Keratinocyte (primary cell): ENCODE measurements around the gene DLG5. TPM values are rescaled to one million over a fixed set of nuclear protein-coding genes. Genes with fewer than 3 reads are reported as not detected.

Experiments
- DNase-seq: peaks from one replicate; pipeline ENCODE4 v3.0.0-alpha.2; 2011; ENCODE audit warnings: low read depth, missing footprints, low spot score
- FAIRE-seq: peaks from 2 replicates; lab custom pipeline; 2011; peaks lifted over from hg19 to GRCh38; lab: Jason Lieb, UNC
- H2AFZ ChIP-seq: 2 replicates; pipeline ENCODE4 v1.6.0; 2012; ENCODE audit warnings: low read length, control low read depth, inconsistent platforms; ENCODE audit not compliant: control insufficient read depth
- H3K27ac ChIP-seq: 2 replicates; pipeline ENCODE4 v1.5.1; 2011; ENCODE audit warnings: low read length; ENCODE audit not compliant: control insufficient read depth, insufficient read depth
- H3K27me3 ChIP-seq: 3 replicates; pipeline ENCODE4 v1.6.0; 2011; ENCODE audit warnings: low read length; ENCODE audit not compliant: control insufficient read depth, insufficient read depth; ENCODE audit errors: extremely low read depth
- H3K36me3 ChIP-seq, 2 experiments: 2 replicates in 1 of 2; 3 replicates in 1 of 2; pipeline ENCODE4 v1.5.1; 2011; ENCODE audit warnings: low read length in 2 of 2, mild to moderate bottlenecking in 1 of 2; ENCODE audit not compliant: control insufficient read depth in 2 of 2, insufficient read depth in 2 of 2; ENCODE audit errors: extremely low read depth in 1 of 2
- H3K4me1 ChIP-seq: 3 replicates; pipeline ENCODE4 v1.5.1; 2011; ENCODE audit warnings: low read length; ENCODE audit not compliant: control insufficient read depth, insufficient read depth; ENCODE audit errors: extremely low read depth
- H3K4me2 ChIP-seq: 3 replicates; pipeline ENCODE4 v1.6.0; 2011; ENCODE audit warnings: low read depth, low read length; ENCODE audit not compliant: control insufficient read depth, insufficient read depth; ENCODE audit errors: extremely low read depth
- H3K4me3 ChIP-seq, 3 experiments: fragments of 200-600 bp in 1 of 3; sonication (generic) in 1 of 3; 2 replicates in 2 of 3; 3 replicates in 1 of 3; pipeline ENCODE4 v1.5.1; 2011 to 2016; ENCODE audit warnings: low read length in 3 of 3, mild to moderate bottlenecking in 3 of 3, control low read depth in 2 of 3, inconsistent platforms in 1 of 3, low read depth in 1 of 3, mixed read lengths in 1 of 3, mixed run types in 1 of 3, moderate library complexity in 1 of 3; ENCODE audit not compliant: control insufficient read depth in 2 of 3, insufficient read depth in 2 of 3; ENCODE audit errors: extremely low read depth in 1 of 3
- H3K79me2 ChIP-seq: 2 replicates; pipeline ENCODE4 v1.6.0; 2012; ENCODE audit warnings: low read length; ENCODE audit not compliant: control insufficient read depth, insufficient read depth
- H3K9ac ChIP-seq: 3 replicates; pipeline ENCODE4 v1.6.0; 2011; ENCODE audit warnings: low read length; ENCODE audit not compliant: control insufficient read depth, insufficient read depth; ENCODE audit errors: extremely low read depth
- H3K9me1 ChIP-seq: 3 replicates; pipeline ENCODE4 v1.6.0; 2011; ENCODE audit warnings: low read length; ENCODE audit not compliant: control insufficient read depth, insufficient read depth; ENCODE audit errors: extremely low read depth
- H3K9me3 ChIP-seq: 2 replicates; pipeline ENCODE4 v1.5.1; 2012; ENCODE audit warnings: low read depth, low read length; ENCODE audit not compliant: control insufficient read depth
- H4K20me1 ChIP-seq: 3 replicates; pipeline ENCODE4 v1.6.0; 2011; ENCODE audit warnings: low read length; ENCODE audit not compliant: control insufficient read depth, insufficient read depth; ENCODE audit errors: extremely low read depth
- EZH2 ChIP-seq: IDR thresholded peaks from one replicate; pipeline ENCODE4 v1.6.1; 2012; ENCODE audit warnings: inconsistent platforms, mild to moderate bottlenecking, low read length, moderate library complexity
- dilution Hi-C: fragments of 300-500 bp; cut with MboI; formaldehyde crosslinking; loops from one replicate; pipeline ENCODE4 v1.7.0; 2020; ENCODE audit warnings: low sequenced_read_pairs; ENCODE audit not compliant: extremely low pct_ligation_motif_present
- polyA plus RNA-seq, 5 experiments: library from polyadenylated mRNA; depleted of rRNA in 3 of 5; stranded (reverse) in 3 of 5; stranded (forward) in 1 of 5; unstranded in 1 of 5; fragments of >200 nt; gene quantifications; 1 replicate in 1 of 5; 2 replicates in 3 of 5; 3 replicates in 1 of 5; pipeline versions ENCODE4 v1.2.1 to v1.2.3, GENCODE V29; 2011 to 2012; ENCODE audit warnings: missing spikeins in 2 of 5, low read depth in 1 of 5, low replicate concordance in 1 of 5
- TF ChIP-seq, protein P1 (sequence below), 3 experiments: IDR thresholded peaks in 1 of 3; conservative IDR thresholded peaks in 1 of 3; optimal IDR thresholded peaks in 1 of 3; 2 replicates in 2 of 3; 3 replicates in 1 of 3; pipeline versions ENCODE3 to v1.5.1; 2011; ENCODE audit warnings: low read length in 3 of 3, mild to moderate bottlenecking in 3 of 3, moderate library complexity in 2 of 3, control low read depth in 1 of 3, inconsistent platforms in 1 of 3; ENCODE audit not compliant: insufficient read depth in 2 of 3; ENCODE audit errors: extremely low read depth in 1 of 3

DLG5 gene
- polyA plus RNA-seq, 1 donor (not counting 4 experiments of a cell fraction or from before 2014, with no cell fraction given): 17.2 TPM

DNA sequence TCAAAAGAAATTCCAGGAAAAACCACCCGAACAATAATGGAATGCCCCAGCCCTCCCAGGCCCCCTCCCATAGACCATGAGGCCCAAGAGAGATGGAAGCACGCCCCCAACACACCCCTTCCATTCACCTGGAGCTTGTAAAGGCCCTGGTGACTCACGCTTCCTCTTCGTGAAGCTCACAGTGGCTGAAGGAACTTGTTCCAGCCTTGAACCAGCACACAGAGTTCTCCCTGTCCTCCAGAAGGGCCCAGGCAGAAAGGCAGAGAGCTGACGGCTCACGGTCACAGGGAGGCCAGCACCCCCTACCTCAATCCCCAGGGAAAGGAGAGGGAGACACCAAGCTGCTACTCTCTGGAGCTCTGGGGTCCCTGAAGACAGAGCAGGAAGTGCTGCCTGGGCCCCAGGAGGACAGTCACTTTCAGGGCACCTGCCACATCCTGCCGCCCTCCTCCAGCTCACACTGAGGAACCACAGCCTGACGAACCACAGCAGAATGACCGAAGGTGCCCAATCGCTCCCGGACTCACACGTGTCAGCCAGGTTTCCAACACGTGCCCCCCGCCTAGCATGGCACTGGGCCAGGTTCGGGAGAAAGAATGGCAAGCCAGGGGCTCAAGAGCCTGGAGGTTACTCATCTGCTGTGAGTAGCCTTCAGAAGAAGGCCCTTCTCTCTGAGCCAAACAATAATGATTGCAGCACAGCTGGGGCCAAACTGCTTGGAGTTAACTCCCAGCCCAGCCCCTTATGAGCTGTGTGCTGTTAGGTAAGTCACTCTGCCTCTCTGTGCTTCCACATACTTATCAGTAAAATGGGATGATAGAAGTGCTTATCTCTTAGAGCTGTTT is 52.8 kb downstream of the DLG5 start:
- H3K4me1 ChIP-seq: peaks cover 74% of the 10 kb centered on the region
- H4K20me1 ChIP-seq: no peaks in the 10 kb centered on the region
- no peaks in the 10 kb centered on the region for H3K9me3 ChIP-seq
- dilution Hi-C loops: no loop called here
- TF ChIP-seq, protein P1, sequence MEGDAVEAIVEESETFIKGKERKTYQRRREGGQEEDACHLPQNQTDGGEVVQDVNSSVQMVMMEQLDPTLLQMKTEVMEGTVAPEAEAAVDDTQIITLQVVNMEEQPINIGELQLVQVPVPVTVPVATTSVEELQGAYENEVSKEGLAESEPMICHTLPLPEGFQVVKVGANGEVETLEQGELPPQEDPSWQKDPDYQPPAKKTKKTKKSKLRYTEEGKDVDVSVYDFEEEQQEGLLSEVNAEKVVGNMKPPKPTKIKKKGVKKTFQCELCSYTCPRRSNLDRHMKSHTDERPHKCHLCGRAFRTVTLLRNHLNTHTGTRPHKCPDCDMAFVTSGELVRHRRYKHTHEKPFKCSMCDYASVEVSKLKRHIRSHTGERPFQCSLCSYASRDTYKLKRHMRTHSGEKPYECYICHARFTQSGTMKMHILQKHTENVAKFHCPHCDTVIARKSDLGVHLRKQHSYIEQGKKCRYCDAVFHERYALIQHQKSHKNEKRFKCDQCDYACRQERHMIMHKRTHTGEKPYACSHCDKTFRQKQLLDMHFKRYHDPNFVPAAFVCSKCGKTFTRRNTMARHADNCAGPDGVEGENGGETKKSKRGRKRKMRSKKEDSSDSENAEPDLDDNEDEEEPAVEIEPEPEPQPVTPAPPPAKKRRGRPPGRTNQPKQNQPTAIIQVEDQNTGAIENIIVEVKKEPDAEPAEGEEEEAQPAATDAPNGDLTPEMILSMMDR (optimal IDR thresholded peaks at IDR 0.05 in 1 of 3, IDR thresholded peaks at IDR 0.05 in 1 of 3, conservative IDR thresholded peaks at IDR 0.05 in 1 of 3; ENCODE audit: extremely low read depth in 1 of 3, insufficient read depth in 2 of 3, low read length in 3 of 3): no peak
- TF ChIP-seq EZH2: no peak
- peak; percentile 90 for DNase-seq
- peaks cover 4 to 7% of the 10 kb centered on the region in 2 experiments for H3K36me3 ChIP-seq
- peak; percentile 94 for FAIRE-seq
- H3K79me2 ChIP-seq: peaks cover 61% of the 10 kb centered on the region
- no peak overlapping the region for H2AFZ ChIP-seq
- peak overlapping the region; percentile 72 for H3K9ac ChIP-seq
- H3K4me3 ChIP-seq: peak overlapping the region in 1 of 3 experiments; percentile 19
- H3K4me2 ChIP-seq: peak overlapping the region; percentile 71
- H3K9me1 ChIP-seq: no peaks in the 10 kb centered on the region
- no peaks in the 10 kb centered on the region for H3K27me3 ChIP-seq
- peak overlapping the region; percentile 90 for H3K27ac ChIP-seq

- Histone ChIP-seq H3K4me3 (peak overlapping the region in 1 of 3 experiments; percentile 3), H3K36me3 (peaks cover 3 to 10% of the 10 kb centered on the region in 2 experiments), H3K4me2 (peak overlapping the region; percentile 71), H3K79me2 (peaks cover 59% of the 10 kb centered on the region), H4K20me1 (no peaks in the 10 kb centered on the region), H3K27ac (peak overlapping the region; percentile 90), H2AFZ (no peak overlapping the region), H3K4me1 (peaks cover 74% of the 10 kb centered on the region), H3K9me1 (no peaks in the 10 kb centered on the region), H3K27me3 (no peaks in the 10 kb centered on the region), H3K9ac (peak overlapping the region; percentile 72), H3K9me3 (no peaks in the 10 kb centered on the region)
- dilution Hi-C loops: no loop called here
- FAIRE-seq (no peak), DNase-seq (no peak)
- TF ChIP-seq, protein P1 (optimal IDR thresholded peaks at IDR 0.05 in 1 of 3, IDR thresholded peaks at IDR 0.05 in 1 of 3, conservative IDR thresholded peaks at IDR 0.05 in 1 of 3; ENCODE audit: extremely low read depth in 1 of 3, insufficient read depth in 2 of 3, low read length in 3 of 3): no peak
- TF ChIP-seq EZH2: no peak
These were observed 53.5 kb downstream of the DLG5 start for GRCh38 chr10:77872947-77873535.
